B cell (primary cell): ENCODE results near the gene PEA15. TPM values are rescaled to one million over a fixed set of nuclear protein-coding genes. Genes with fewer than 3 reads are reported as not detected.

Source experiments
- ATAC-seq: fragments of 200-7000 bp; cut with Tn5 transposase; one replicate; pipeline ENCODE4 v1.10.0; 2021; ENCODE audit warnings: low read depth, mild to moderate bottlenecking, moderate number of reproducible peaks, moderate library complexity
- CTCF ChIA-PET: fragments of 350-600 bp; sonication (Branson Sonifier 250); formaldehyde crosslinking; loops from one replicate; lab custom pipeline; 2021; ENCODE audit warnings: antibody characterized with exemption, inconsistent platforms; lab: Charles Lee
- POLR2A ChIA-PET: fragments of 350-600 bp; sonication (Branson Sonifier 250); formaldehyde crosslinking; loops from one replicate; lab custom pipeline; 2021; ENCODE audit warnings: antibody characterized with exemption; lab: Charles Lee
- DNase-seq: peaks from one replicate; pipeline ENCODE4 v3.0.0; 2013
- H2AFZ ChIP-seq: 2 replicates; pipeline ENCODE4 v1.6.1; 2012; ENCODE audit warnings: mild to moderate bottlenecking, low read depth, low read length; ENCODE audit not compliant: insufficient read depth, poor library complexity, severe bottlenecking
- H3K27ac ChIP-seq, 2 donors: 1 replicate in 1 of 2; 2 replicates in 1 of 2; pipeline ENCODE4 v1.5.1; 2012 to 2013; ENCODE audit warnings: low read length in 2 of 2, mild to moderate bottlenecking in 2 of 2, moderate library complexity in 1 of 2
- H3K27me3 ChIP-seq, 4 experiments: fragments of 200-600 bp in 1 of 4; sonication (generic) in 1 of 4; replicated peaks in 1 of 4; 1 replicate in 2 of 4; 2 replicates in 2 of 4; pipeline versions ENCODE4 v1.6.1 to v1.7.0; 2013 to 2016; ENCODE audit warnings: low read length in 3 of 4, mild to moderate bottlenecking in 2 of 4, mixed read lengths in 1 of 4, moderate library complexity in 1 of 4; ENCODE audit not compliant: insufficient read depth in 4 of 4, control insufficient read depth in 3 of 4; ENCODE audit errors: control extremely low read depth in 1 of 4
- H3K36me3 ChIP-seq, 2 experiments: replicated peaks in 1 of 2; 1 replicate in 1 of 2; 2 replicates in 1 of 2; pipeline versions ENCODE4 v1.6.1 to v1.7.1; 2013; ENCODE audit warnings: low read length in 1 of 2; ENCODE audit not compliant: insufficient read depth in 2 of 2, control insufficient read depth in 1 of 2; ENCODE audit errors: control extremely low read depth in 1 of 2, extremely low read depth in 1 of 2
- H3K4me1 ChIP-seq, 2 donors: fragments of 200-600 bp in 1 of 2; sonication (generic) in 1 of 2; 1 replicate in 1 of 2; 2 replicates in 1 of 2; pipeline versions ENCODE4 v1.5.1 to v1.6.1; 2013 to 2017; ENCODE audit warnings: low read length in 2 of 2; ENCODE audit not compliant: control insufficient read depth in 2 of 2, insufficient read depth in 2 of 2
- H3K4me2 ChIP-seq: replicated peaks from 2 replicates; pipeline ENCODE3; 2012; ENCODE audit warnings: mild to moderate bottlenecking, low read depth, low read length; ENCODE audit not compliant: poor library complexity, severe bottlenecking
- H3K4me3 ChIP-seq, 5 experiments: fragments of 200-600 bp in 1 of 5; sonication (generic) in 1 of 5; 1 replicate in 3 of 5; 2 replicates in 2 of 5; pipeline versions ENCODE4 v1.5.1 to v1.7.0; 2011 to 2016; ENCODE audit warnings: low read length in 4 of 5, mild to moderate bottlenecking in 4 of 5, low read depth in 2 of 5, control low read depth in 1 of 5, moderate library complexity in 1 of 5; ENCODE audit not compliant: insufficient read depth in 1 of 5; ENCODE audit errors: control extremely low read depth in 1 of 5, extremely low read depth in 1 of 5
- H3K79me2 ChIP-seq: fragments of 200-600 bp; sonication (generic); one replicate; pipeline ENCODE4 v1.6.0; 2016; ENCODE audit warnings: low read length; ENCODE audit not compliant: control insufficient read depth, insufficient read depth
- H3K9ac ChIP-seq: fragments of 200-600 bp; sonication (generic); 2 replicates; pipeline ENCODE4 v1.6.1; 2017; ENCODE audit warnings: mild to moderate bottlenecking, low read length, moderate library complexity
- H3K9me3 ChIP-seq, 3 donors: one replicate each; pipeline versions ENCODE4 v1.6.1 to v1.7.1; 2013; ENCODE audit warnings: low read length in 2 of 3; ENCODE audit not compliant: control insufficient read depth in 2 of 3, insufficient read depth in 1 of 3; ENCODE audit errors: control extremely low read depth in 1 of 3
- H4K20me1 ChIP-seq: 2 replicates; pipeline ENCODE4 v1.6.0; 2012; ENCODE audit warnings: mild to moderate bottlenecking, low read length; ENCODE audit not compliant: insufficient read depth, control insufficient read depth, poor library complexity, severe bottlenecking
- H3K27ac Mint-ChIP-seq: one replicate; pipeline ENCODE4 v1.8.0; 2021; ENCODE audit warnings: mixed read lengths
- H3K27me3 Mint-ChIP-seq: one replicate; pipeline ENCODE4 v1.8.0; 2021; ENCODE audit warnings: mixed read lengths
- H3K4me1 Mint-ChIP-seq: one replicate; pipeline ENCODE4 v1.8.0; 2021; ENCODE audit warnings: mixed read lengths
- H3K4me3 Mint-ChIP-seq: one replicate; pipeline ENCODE4 v1.8.0; 2021; ENCODE audit warnings: mixed read lengths
- H3K9me3 Mint-ChIP-seq: one replicate; pipeline ENCODE4 v1.8.0; 2022; ENCODE audit warnings: mixed read lengths; ENCODE audit not compliant: insufficient read depth
- EZH2 ChIP-seq: IDR thresholded peaks from 2 replicates; pipeline ENCODE4 v1.6.1; 2012; ENCODE audit warnings: borderline replicate concordance, low read depth, mild to moderate bottlenecking, moderate library complexity, low read length; ENCODE audit not compliant: insufficient read depth, poor library complexity, severe bottlenecking
- WGBS: methylation state at CpG from one replicate; pipeline ENCODE4 v1.1.5; 2013; ENCODE audit warnings: missing lambda C conversion rate; ENCODE audit not compliant: insufficient coverage; 5-methylcytosine and 5-hydroxymethylcytosine counted together
- intact Hi-C: fragments of 100-400 bp; cut with micrococcal nuclease; formaldehyde crosslinking; loops from one replicate; pipeline ENCODE4 v1.10.0; 2022
- polyA plus RNA-seq: library from polyadenylated mRNA; depleted of rRNA; stranded (reverse); fragments of >200 nt; gene quantifications from 2 replicates; pipeline ENCODE4 v1.2.3, GENCODE V29; 2012
- total RNA-seq, 2 donors: library from RNA; stranded (reverse); fragments of 120-200 nt in 1 of 2; gene quantifications; 1 replicate in 1 of 2; 2 replicates in 1 of 2; pipeline versions ENCODE4 v1.2.3 to v1.2.4, GENCODE V29; 2013 to 2022
- TF ChIP-seq, protein P1 (sequence below): fragments of 200-600 bp; IDR thresholded peaks from one replicate; pipeline ENCODE4 v1.8.0; 2022; ENCODE audit warnings: antibody characterized with exemption, mild to moderate bottlenecking

PEA15 gene
- total and polyA plus RNA-seq, 2 donors (not counting 1 experiment from before 2014, with no cell fraction given) = 81.7 to 91.4 TPM

DNA sequence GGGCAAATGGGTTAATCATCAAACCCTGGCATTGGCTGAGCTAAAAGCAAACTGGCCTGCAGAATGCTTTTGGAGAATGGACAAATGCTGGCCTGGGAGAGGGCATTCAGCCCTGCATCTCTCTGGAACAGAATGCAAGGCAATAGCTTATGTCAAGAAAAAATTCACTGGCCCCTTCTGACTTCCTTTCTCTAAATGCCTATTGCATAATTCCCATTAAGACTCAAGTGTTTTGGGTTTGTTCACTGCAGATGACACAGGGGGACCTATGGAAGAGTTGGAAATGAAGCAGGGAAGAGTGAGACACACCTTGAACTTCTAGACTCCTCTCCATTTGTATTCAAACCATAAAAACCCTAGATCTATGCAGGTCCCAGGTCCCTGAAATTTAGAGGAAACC, 15.9 kb downstream of the PEA15 start:
- Histone ChIP-seq H3K4me1 (no peaks in the 10 kb centered on the region), H3K4me2 (no peak overlapping the region), H3K4me3 (no peak overlapping the region), H3K9me3 (no peaks in the 10 kb centered on the region), H3K9ac (no peak overlapping the region), H2AFZ (no peak overlapping the region), H4K20me1 (no peaks in the 10 kb centered on the region), H3K79me2 (no peaks in the 10 kb centered on the region), H3K27me3 (no peaks in the 10 kb centered on the region), H3K27ac (no peak overlapping the region), H3K36me3 (peaks cover 35 to 98% of the 10 kb centered on the region in 2 experiments)
- ChIA-PET CTCF (interaction anchor here (0.7 to 5.9 kb wide), 9 partner anchors 10 to 157 kb away, joined by 3 to 103 read pairs (median 9); partner anchors contain the start of gene PEA15), POLR2A (no interaction called here)
- no peak overlapping the region for H3K4me3 Mint-ChIP-seq
- ATAC-seq = no peak
- no peaks in the 10 kb centered on the region for H3K27me3 Mint-ChIP-seq
- intact Hi-C loops = no loop called here
- no peaks in the 10 kb centered on the region for H3K9me3 Mint-ChIP-seq
- no peaks in the 10 kb centered on the region for H3K4me1 Mint-ChIP-seq
- DNase-seq = no peak
- H3K27ac Mint-ChIP-seq = peak overlapping the region; percentile 61
- TF ChIP-seq, protein P1, sequence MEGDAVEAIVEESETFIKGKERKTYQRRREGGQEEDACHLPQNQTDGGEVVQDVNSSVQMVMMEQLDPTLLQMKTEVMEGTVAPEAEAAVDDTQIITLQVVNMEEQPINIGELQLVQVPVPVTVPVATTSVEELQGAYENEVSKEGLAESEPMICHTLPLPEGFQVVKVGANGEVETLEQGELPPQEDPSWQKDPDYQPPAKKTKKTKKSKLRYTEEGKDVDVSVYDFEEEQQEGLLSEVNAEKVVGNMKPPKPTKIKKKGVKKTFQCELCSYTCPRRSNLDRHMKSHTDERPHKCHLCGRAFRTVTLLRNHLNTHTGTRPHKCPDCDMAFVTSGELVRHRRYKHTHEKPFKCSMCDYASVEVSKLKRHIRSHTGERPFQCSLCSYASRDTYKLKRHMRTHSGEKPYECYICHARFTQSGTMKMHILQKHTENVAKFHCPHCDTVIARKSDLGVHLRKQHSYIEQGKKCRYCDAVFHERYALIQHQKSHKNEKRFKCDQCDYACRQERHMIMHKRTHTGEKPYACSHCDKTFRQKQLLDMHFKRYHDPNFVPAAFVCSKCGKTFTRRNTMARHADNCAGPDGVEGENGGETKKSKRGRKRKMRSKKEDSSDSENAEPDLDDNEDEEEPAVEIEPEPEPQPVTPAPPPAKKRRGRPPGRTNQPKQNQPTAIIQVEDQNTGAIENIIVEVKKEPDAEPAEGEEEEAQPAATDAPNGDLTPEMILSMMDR = no peak
- no peak for TF ChIP-seq EZH2

DNA sequence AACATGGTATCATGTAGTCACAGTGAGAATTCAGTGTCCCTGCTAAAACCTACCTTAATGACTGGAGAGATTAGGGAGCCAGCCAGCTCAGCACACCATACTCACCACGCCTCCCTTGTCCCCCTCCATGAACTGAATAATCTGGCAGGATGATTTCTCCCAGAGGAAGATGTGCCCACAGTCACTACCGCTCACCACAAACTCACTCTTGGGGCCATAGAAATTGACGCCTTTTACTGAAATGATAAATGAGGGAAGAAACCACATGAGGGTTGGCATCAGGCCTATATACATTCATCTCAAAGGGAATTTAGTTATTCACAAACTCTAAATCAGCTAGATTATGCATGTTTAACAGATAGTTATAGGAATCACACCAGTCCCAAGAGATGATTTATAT, 17.4 kb downstream of the PEA15 start:
- ChIA-PET CTCF (interaction anchor here (0.6 to 5.9 kb wide), 5 partner anchors 21 to 94 kb away, joined by 3 to 103 read pairs (median 3); no protein-coding TSS in a partner anchor), POLR2A (no interaction called here)
- no peaks in the 10 kb centered on the region for H3K4me1 Mint-ChIP-seq
- Histone ChIP-seq H3K27ac (no peak overlapping the region), H3K4me2 (no peak overlapping the region), H3K27me3 (no peaks in the 10 kb centered on the region), H2AFZ (no peak overlapping the region), H3K4me3 (no peak overlapping the region), H3K36me3 (peaks cover 36 to 99% of the 10 kb centered on the region in 2 experiments), H3K9ac (no peak overlapping the region), H3K4me1 (no peaks in the 10 kb centered on the region), H3K79me2 (no peaks in the 10 kb centered on the region), H3K9me3 (no peaks in the 10 kb centered on the region), H4K20me1 (no peaks in the 10 kb centered on the region)
- DNase-seq = no peak
- TF ChIP-seq EZH2 = no peak
- TF ChIP-seq, protein P1 = no peak
- H3K27ac Mint-ChIP-seq = no peak overlapping the region
- no peak overlapping the region for H3K4me3 Mint-ChIP-seq
- H3K27me3 Mint-ChIP-seq = no peaks in the 10 kb centered on the region
- WGBS = no CpG with 5 or more reads among the region's 3 CpGs
- ATAC-seq = no peak
- no peaks in the 10 kb centered on the region for H3K9me3 Mint-ChIP-seq
- intact Hi-C loops = no loop called here
